ENCODE results near the gene LPCAT4. TPM values are rescaled to one million over a fixed set of nuclear protein-coding genes. Genes with fewer than 3 reads are reported as not detected.

The LPCAT4 gene
- total and polyA plus RNA-seq, 2 of the 8 experiments (the other 6 are each of a cell fraction or from before 2014, with no cell fraction given): 69.3 to 109 TPM

DNA sequence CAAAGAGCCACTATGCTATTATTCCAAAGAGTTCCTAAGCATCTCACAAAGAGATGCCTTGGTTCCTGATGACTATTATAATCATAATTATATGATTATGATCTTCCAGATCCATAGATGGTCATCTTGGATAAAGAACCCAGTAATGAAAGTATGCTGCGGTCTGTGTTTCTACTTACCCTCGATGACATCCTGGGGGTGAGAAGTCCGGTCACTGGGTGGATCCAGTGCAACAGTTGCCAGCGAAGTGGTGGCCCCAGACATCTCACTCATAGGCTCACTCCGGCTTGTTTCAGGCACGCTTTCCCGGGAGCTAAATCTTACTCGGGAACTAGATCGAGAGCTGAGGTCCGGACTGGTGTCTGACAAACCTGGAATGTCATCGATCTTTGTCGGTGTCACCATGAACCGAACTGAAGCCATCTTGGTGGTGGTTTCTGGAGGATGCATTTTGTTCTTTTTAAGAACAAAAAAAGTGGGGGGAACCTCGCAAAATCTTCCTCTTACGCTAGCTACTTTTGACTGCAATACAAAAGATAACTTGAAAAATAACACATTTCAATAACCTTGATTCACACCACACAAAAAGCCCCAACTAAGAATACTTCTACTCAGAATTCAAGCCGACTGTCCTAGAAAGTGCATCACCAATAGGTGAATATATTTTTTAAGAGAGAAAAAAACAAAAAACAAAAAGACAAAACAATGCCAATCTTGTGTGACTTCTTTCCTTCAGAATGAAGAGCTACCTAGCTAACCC is 30.6 kb downstream of the LPCAT4 start:
- H3K79me2 ChIP-seq (ENCODE audit: control insufficient read depth in 1 of 2, insufficient read depth in 2 of 2, low read length in 2 of 2): peaks cover 0 to 5% of the 10 kb centered on the region in 2 experiments; a peak in 2 of 4 replicates
- H3K27me3 ChIP-seq (replicated peaks in 1 of 4; ENCODE audit: control insufficient read depth in 3 of 4, extremely low read depth in 1 of 4, insufficient read depth in 3 of 4, low read length in 3 of 4): no peaks in the 10 kb centered on the region
- FAIRE-seq (no peak), DNase-seq (ENCODE audit: low read depth in 1 of 2, low spot score in 2 of 2) (no peak)
- H3K79me1 ChIP-seq (ENCODE audit: low read depth, low read length): no peaks in the 10 kb centered on the region
- ChIA-PET POLR2A (ENCODE audit: partially characterized antibody) (interaction anchor here (0.6 to 4.7 kb wide), 3 partner anchors 8 to 30 kb away, joined by 3 to 35 read pairs (median 11); partner anchors contain the start of gene LPCAT4), CTCF (ENCODE audit: partially characterized antibody) (interaction anchor here (0.6 to 0.8 kb wide), 3 partner anchors 11 to 1132 kb away, joined by 3 read pairs; no protein-coding TSS in a partner anchor)
- H3K9ac ChIP-seq (replicated peaks in 1 of 4; ENCODE audit: extremely low read depth in 1 of 4, low read depth in 3 of 4, low read length in 3 of 4): peak overlapping the region in 1 of 4 experiments; percentile 42; a peak in 1 of 7 replicates
- no peak overlapping the region for H2BK15ac ChIP-seq (ENCODE audit: low read length)
- H2BK20ac ChIP-seq (ENCODE audit: low read length): no peak overlapping the region
- no peak overlapping the region for H3K27ac ChIP-seq (ENCODE audit: low read depth, low read length)
- peaks cover 0 to 2% (median 0%) of the 10 kb centered on the region in 4 experiments; a peak in 2 of 7 replicates for H3K4me1 ChIP-seq (replicated peaks in 1 of 4; ENCODE audit: control insufficient read depth in 3 of 4, insufficient read depth in 4 of 4, low read length in 3 of 4)
- H3K4ac ChIP-seq (replicated peaks; ENCODE audit: insufficient read length, low read depth, low read length): no peak overlapping the region
- 88% methylated on average over 16 of the region's 16 CpGs; no CpG with 5 or more reads in 1 of the 2 experiments for WGBS, 2 experiments (ENCODE audit: extremely low coverage in 1 of 2, insufficient coverage in 1 of 2, insufficient read length in 1 of 2, insufficient replicate concordance in 2 of 2, low coverage in 1 of 2, low lambda C conversion rate in 2 of 2, missing lambda C conversion rate in 1 of 2)
- no peak overlapping the region for H4K5ac ChIP-seq (ENCODE audit: insufficient read length, low read depth, low read length)
- H2BK120ac ChIP-seq (replicated peaks; ENCODE audit: low read depth, low read length): no peak overlapping the region
- H3K18ac ChIP-seq (ENCODE audit: extremely low read depth, low read length): no peak overlapping the region
- no peaks in the 10 kb centered on the region for H3K9me3 ChIP-seq (ENCODE audit: insufficient read depth in 2 of 2, low read depth in 1 of 2, low read length in 1 of 2)
- H2AK5ac ChIP-seq (ENCODE audit: low read depth, low read length): no peak overlapping the region
- H2AFZ ChIP-seq (ENCODE audit: low read length): no peak overlapping the region
- no peak overlapping the region for H2BK5ac ChIP-seq (ENCODE audit: low read depth, low read length)
- H4K91ac ChIP-seq (replicated peaks; ENCODE audit: insufficient read length, low read length): no peak overlapping the region
- H3K23ac ChIP-seq (ENCODE audit: insufficient read length): no peak overlapping the region
- no peak overlapping the region for H2BK12ac ChIP-seq (ENCODE audit: low read depth, low read length)
- H3K36me3 ChIP-seq (ENCODE audit: control insufficient read depth in 2 of 4, insufficient read depth in 4 of 4, low read length in 3 of 4): peaks cover 2 to 9% (median 5%) of the 10 kb centered on the region in 4 experiments; a peak in 5 of 8 replicates
- peak overlapping the region; percentile 65 to 86 (median 74); a peak in 7 of 8 replicates for H3K4me3 ChIP-seq (ENCODE audit: extremely low read depth in 1 of 4, insufficient read depth in 2 of 4, low read depth in 3 of 4, low read length in 4 of 4)
- peaks cover 8% of the 10 kb centered on the region; the same call in 1 of the 2 replicates for H3K23me2 ChIP-seq (ENCODE audit: low read depth, low read length)
- H3K4me2 ChIP-seq (ENCODE audit: insufficient read depth in 1 of 2, low read depth in 2 of 2, low read length in 2 of 2): peak overlapping the region; percentile 72 to 93
- H3K14ac ChIP-seq (ENCODE audit: insufficient read length): no peak overlapping the region
- no peak overlapping the region for H3K56ac ChIP-seq (replicated peaks; ENCODE audit: insufficient read length, low read depth, low read length)
- no peaks in the 10 kb centered on the region for H4K20me1 ChIP-seq (replicated peaks in 1 of 2; ENCODE audit: control insufficient read depth in 1 of 2, insufficient read depth in 2 of 2, low read length in 2 of 2)
- H4K8ac ChIP-seq (ENCODE audit: extremely low read depth, insufficient read depth, low read length): no peak overlapping the region
- no peak for TF ChIP-seq TEAD4 (IDR thresholded peaks at IDR 0.05; ENCODE audit: low read depth, low read length)
- no peak for TF ChIP-seq MAFK (IDR thresholded peaks at IDR 0.05; ENCODE audit: low read depth, low read length)
- TF ChIP-seq RAD21 (IDR thresholded peaks at IDR 0.05 in 1 of 2, conservative IDR thresholded peaks at IDR 0.05 in 1 of 2; ENCODE audit: low read depth in 2 of 2, low read length in 2 of 2): no peak
- TF ChIP-seq POU5F1 (IDR thresholded peaks at IDR 0.05; ENCODE audit: low read depth, low read length): no peak
- no peak for TF ChIP-seq GABPA (IDR thresholded peaks at IDR 0.05; ENCODE audit: borderline replicate concordance, insufficient read depth, low read length)
- TF ChIP-seq CHD1 (IDR thresholded peaks at IDR 0.05; ENCODE audit: low read depth, low read length): no peak
- TF ChIP-seq, protein P1, sequence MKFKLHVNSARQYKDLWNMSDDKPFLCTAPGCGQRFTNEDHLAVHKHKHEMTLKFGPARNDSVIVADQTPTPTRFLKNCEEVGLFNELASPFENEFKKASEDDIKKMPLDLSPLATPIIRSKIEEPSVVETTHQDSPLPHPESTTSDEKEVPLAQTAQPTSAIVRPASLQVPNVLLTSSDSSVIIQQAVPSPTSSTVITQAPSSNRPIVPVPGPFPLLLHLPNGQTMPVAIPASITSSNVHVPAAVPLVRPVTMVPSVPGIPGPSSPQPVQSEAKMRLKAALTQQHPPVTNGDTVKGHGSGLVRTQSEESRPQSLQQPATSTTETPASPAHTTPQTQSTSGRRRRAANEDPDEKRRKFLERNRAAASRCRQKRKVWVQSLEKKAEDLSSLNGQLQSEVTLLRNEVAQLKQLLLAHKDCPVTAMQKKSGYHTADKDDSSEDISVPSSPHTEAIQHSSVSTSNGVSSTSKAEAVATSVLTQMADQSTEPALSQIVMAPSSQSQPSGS (IDR thresholded peaks at IDR 0.05; ENCODE audit: low read length): no peak
- no peak for TF ChIP-seq TBP (IDR thresholded peaks at IDR 0.05; ENCODE audit: low read depth, low read length)
- no peak for TF ChIP-seq CEBPB (IDR thresholded peaks at IDR 0.05; ENCODE audit: low read depth, low read length)
- no peak for TF ChIP-seq YY1 (IDR thresholded peaks at IDR 0.05; ENCODE audit: low read depth, low read length)
- TF ChIP-seq TAF1 (IDR thresholded peaks at IDR 0.05; ENCODE audit: low read depth, low read length): no peak

Data from H1 (cell line).